Body of pancreas (tissue), 4 donors: ENCODE measurements around the gene MYO18B.

ENCODE experiments used
- POLR2A ChIP-seq, 3 donors: fragments of 450-650 bp; IDR thresholded peaks; one replicate each; pipeline ENCODE4 v1.6.1; 2016; ENCODE audit warnings: antibody characterized with exemption in 3 of 3, mild to moderate bottlenecking in 2 of 3
- TF ChIP-seq, protein P1 (sequence below), 7 experiments: fragments of 450-650 bp in 4 of 7; fragments of 200-600 bp in 3 of 7; sonication (generic) in 3 of 7; IDR thresholded peaks; one replicate each; pipeline ENCODE4 v1.5.1; 2016 to 2019; ENCODE audit warnings: antibody characterized with exemption in 7 of 7

DNA sequence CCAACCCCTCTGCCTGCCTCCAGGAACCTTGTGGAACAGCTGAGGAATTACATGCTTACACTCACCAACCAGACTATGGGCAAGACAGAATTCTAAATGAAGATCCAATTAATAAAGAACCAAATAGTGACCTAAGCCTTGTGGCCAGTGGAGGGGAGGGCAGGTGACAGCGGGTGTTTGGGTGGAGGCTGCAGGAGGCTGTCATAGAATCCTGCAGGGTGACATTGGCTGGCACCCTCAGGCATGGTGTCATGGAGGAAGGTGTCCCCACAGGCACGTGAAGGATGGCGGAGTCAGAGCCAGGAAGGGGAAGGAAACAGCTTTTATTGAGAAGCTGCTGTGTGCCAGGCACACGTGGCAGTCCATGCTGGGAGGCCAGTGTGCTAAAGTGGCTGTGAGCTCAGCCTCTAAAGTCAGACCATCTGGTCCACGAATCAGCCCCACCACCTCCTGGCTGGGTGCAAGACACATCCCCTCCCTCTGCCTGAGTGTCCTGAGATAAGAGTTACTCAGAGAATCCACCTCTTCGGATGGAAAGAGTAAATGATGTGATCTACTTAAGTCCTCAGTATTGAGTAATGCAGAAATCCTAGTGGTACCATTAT lies 8.7 kb downstream of the MYO18B start:
- TF ChIP-seq POLR2A (IDR thresholded peaks at IDR 0.05) = no peak
- TF ChIP-seq, protein P1, sequence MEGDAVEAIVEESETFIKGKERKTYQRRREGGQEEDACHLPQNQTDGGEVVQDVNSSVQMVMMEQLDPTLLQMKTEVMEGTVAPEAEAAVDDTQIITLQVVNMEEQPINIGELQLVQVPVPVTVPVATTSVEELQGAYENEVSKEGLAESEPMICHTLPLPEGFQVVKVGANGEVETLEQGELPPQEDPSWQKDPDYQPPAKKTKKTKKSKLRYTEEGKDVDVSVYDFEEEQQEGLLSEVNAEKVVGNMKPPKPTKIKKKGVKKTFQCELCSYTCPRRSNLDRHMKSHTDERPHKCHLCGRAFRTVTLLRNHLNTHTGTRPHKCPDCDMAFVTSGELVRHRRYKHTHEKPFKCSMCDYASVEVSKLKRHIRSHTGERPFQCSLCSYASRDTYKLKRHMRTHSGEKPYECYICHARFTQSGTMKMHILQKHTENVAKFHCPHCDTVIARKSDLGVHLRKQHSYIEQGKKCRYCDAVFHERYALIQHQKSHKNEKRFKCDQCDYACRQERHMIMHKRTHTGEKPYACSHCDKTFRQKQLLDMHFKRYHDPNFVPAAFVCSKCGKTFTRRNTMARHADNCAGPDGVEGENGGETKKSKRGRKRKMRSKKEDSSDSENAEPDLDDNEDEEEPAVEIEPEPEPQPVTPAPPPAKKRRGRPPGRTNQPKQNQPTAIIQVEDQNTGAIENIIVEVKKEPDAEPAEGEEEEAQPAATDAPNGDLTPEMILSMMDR (IDR thresholded peaks at IDR 0.05) = no peak
